Spleen (tissue), 11 donors: ENCODE measurements around the gene PAX5. TPM values are rescaled to one million over a fixed set of nuclear protein-coding genes. Genes with fewer than 3 reads are reported as not detected.
"Not testable (repeated sequence)": the region's sequence is repeated elsewhere in the genome, so short reads cannot be mapped to it uniquely, and the experiment has no call there.

Experiments
- DNase-seq: peaks from one replicate; pipeline ENCODE4 v3.0.0-alpha.2; 2020
- H3K27ac ChIP-seq, 8 donors: fragments of 200-600 bp; sonication (generic) in 7 of 8; 1 replicate in 4 of 8; 2 replicates in 4 of 8; pipeline versions ENCODE4 v1.5.0 to v1.8.0; 2016 to 2021; ENCODE audit warnings: inconsistent platforms in 4 of 8, mild to moderate bottlenecking in 4 of 8, moderate library complexity in 1 of 8
- H3K27me3 ChIP-seq, 7 donors: fragments of 200-600 bp; sonication (generic) in 6 of 7; replicated peaks in 1 of 7; 1 replicate in 4 of 7; 2 replicates in 3 of 7; pipeline versions ENCODE4 v1.5.0 to v1.8.0; 2016 to 2021; ENCODE audit warnings: inconsistent platforms in 3 of 7, mild to moderate bottlenecking in 1 of 7
- H3K36me3 ChIP-seq, 6 donors: fragments of 200-600 bp; sonication (generic) in 5 of 6; 1 replicate in 4 of 6; 2 replicates in 2 of 6; pipeline versions ENCODE4 v1.5.0 to v1.8.0; 2016 to 2021; ENCODE audit warnings: inconsistent platforms in 2 of 6
- H3K4me1 ChIP-seq, 6 donors: fragments of 200-600 bp; sonication (generic) in 5 of 6; 1 replicate in 3 of 6; 2 replicates in 3 of 6; pipeline versions ENCODE4 v1.5.0 to v1.8.0; 2016 to 2021; ENCODE audit warnings: inconsistent platforms in 3 of 6
- H3K4me3 ChIP-seq, 8 donors: fragments of 200-600 bp; sonication (generic) in 7 of 8; 1 replicate in 4 of 8; 2 replicates in 4 of 8; pipeline versions ENCODE4 v1.5.0 to v1.8.0; 2016 to 2021; ENCODE audit warnings: inconsistent platforms in 4 of 8, mild to moderate bottlenecking in 4 of 8, moderate library complexity in 2 of 8
- H3K9me3 ChIP-seq, 8 donors: fragments of 200-600 bp; sonication (generic) in 7 of 8; 1 replicate in 4 of 8; 2 replicates in 4 of 8; pipeline versions ENCODE4 v1.5.0 to v1.8.0; 2016 to 2021; ENCODE audit warnings: inconsistent platforms in 4 of 8
- CTCF ChIP-seq, 11 experiments: fragments of 200-600 bp in 7 of 11; fragments of 450-650 bp in 4 of 11; sonication (generic) in 4 of 11; IDR thresholded peaks in 8 of 11; conservative IDR thresholded peaks in 3 of 11; 1 replicate in 7 of 11; 2 replicates in 4 of 11; pipeline versions ENCODE4 v1.4.0 to v1.8.0; 2016 to 2021; ENCODE audit warnings: antibody characterized with exemption in 11 of 11, inconsistent platforms in 4 of 11, mild to moderate bottlenecking in 1 of 11
- POLR2A ChIP-seq, 3 donors: fragments of 450-650 bp; IDR thresholded peaks; one replicate each; pipeline ENCODE4 v1.5.1; 2017; ENCODE audit warnings: antibody characterized with exemption in 3 of 3, mild to moderate bottlenecking in 1 of 3
- POLR2AphosphoS5 ChIP-seq, 3 donors: sonication (generic); formaldehyde crosslinking; IDR thresholded peaks; one replicate each; pipeline ENCODE4 v1.5.1; 2017; ENCODE audit warnings: antibody characterized with exemption in 3 of 3
- WGBS, 5 donors: extraction: QIAGEN DNeasy Blood & Tissue Kit in 3 of 5; methylation state at CpG; one replicate each; pipeline versions ENCODE4 v1.1.5 to v1.1.7; 2013 to 2018; 5-methylcytosine and 5-hydroxymethylcytosine counted together
- intact Hi-C: fragments of 100-400 bp; cut with DNase I; formaldehyde crosslinking; loops from one replicate; pipeline ENCODE4 v1.15.0; 2023; ENCODE audit warnings: low total_unique reads
- polyA plus RNA-seq, 3 donors: library from polyadenylated mRNA; stranded (reverse); fragments of 200-250 nt; gene quantifications; one replicate each; pipeline ENCODE4 v1.2.1, GENCODE V29; 2013
- total RNA-seq, 7 donors: library from RNA; depleted of rRNA in 3 of 7; stranded (reverse); fragments of >200 nt in 3 of 7; fragmentation: NEBNext Ultra II Directional in 4 of 7; extraction: Animal tissue kit (Norgen Biotek cat#: 25700) in 4 of 7; gene quantifications; one replicate each; pipeline versions ENCODE4 v1.1.0 to v1.2.1, GENCODE V29; 2016 to 2021
- donor health status: healthy with polysubstance abuse.
- donor health status: DM: no; HTN: no; CAD: no; lungs with moderate emphysema.
- donor health status: DM: no; HTN: no; CAD: no.
- donor health status: Bipolar disorder and iron deficiency.
- donor health status: healthy.
- donor health status: DM: no; HTN: no; CAD: no.
- donor health status: DM: yes; HTN: yes; CAD: no.

PAX5 gene
- total and polyA plus RNA-seq, 10 donors, result 15.9 to 120 (median 53.0) TPM

GRCh38 chr9:37079370-37080164 is 45.5 kb upstream of the PAX5 start:
- peak; percentile 98 for DNase-seq
- Histone ChIP-seq H3K36me3 (peaks cover 0 to 4% (median 0%) of the 10 kb centered on the region in 6 donors), H3K27ac (peak overlapping the region; percentile 89 to 96 (median 92)), H3K9me3 (peaks cover 0 to 4% (median 0%) of the 10 kb centered on the region in 8 donors), H3K4me3 (peak overlapping the region; percentile 63 to 95 (median 74)), H3K4me1 (peaks cover 16 to 74% (median 47%) of the 10 kb centered on the region in 6 donors), H3K27me3 (no peaks in the 10 kb centered on the region)
- WGBS, 5 donors, result 2 to 3% (median 2%) methylated on average over 56 to 63 of the region's 63 CpGs
- intact Hi-C loops, result no loop called here
- TF ChIP-seq POLR2AphosphoS5 (IDR thresholded peaks at IDR 0.05) (peak; percentile 97), CTCF (IDR thresholded peaks at IDR 0.05 in 8 of 11, conservative IDR thresholded peaks at IDR 0.05 in 3 of 11) (peak in 1 of 11 experiments; percentile 14), POLR2A (IDR thresholded peaks at IDR 0.05) (peak in 1 of 3 donors; percentile 88)

GRCh38 chr9:37074790-37075189 is 40.7 kb upstream of the PAX5 start:
- H3K36me3 ChIP-seq, intact Hi-C loops, DNase-seq, H3K9me3 ChIP-seq, H3K27me3 ChIP-seq, H3K4me3 ChIP-seq: not testable (repeated sequence)
- WGBS, 5 donors, result 42 to 67% (median 52%) methylated on average over 4 of the region's 4 CpGs
- peaks cover 4 to 31% (median 8%) of the 10 kb centered on the region in 6 donors for H3K4me1 ChIP-seq
- peak overlapping the region in 4 of 8 donors; percentile 5 to 46 (median 40) for H3K27ac ChIP-seq

- intact Hi-C loops, result no loop called here
- Histone ChIP-seq H3K4me3 (no peak overlapping the region), H3K4me1 (peaks cover 0 to 20% (median 3%) of the 10 kb centered on the region in 6 donors), H3K36me3 (no peaks in the 10 kb centered on the region), H3K9me3 (no peaks in the 10 kb centered on the region), H3K27me3 (peaks cover 0 to 10% (median 0%) of the 10 kb centered on the region in 7 donors), H3K27ac (peak overlapping the region in 1 of 8 donors; percentile 55)
- DNase-seq, result no peak
- TF ChIP-seq POLR2A (IDR thresholded peaks at IDR 0.05), result no peak
- WGBS, 5 donors, result 7 to 28% (median 19%) methylated on average over 3 of the region's 3 CpGs
Observed at GRCh38 chr9:37066139-37066725, 32.2 kb upstream of the PAX5 start.

GRCh38 chr9:37062336-37062735 is 28.3 kb upstream of the PAX5 start:
- 37 to 73% (median 53%) methylated on average over 4 of the region's 4 CpGs for WGBS, 5 donors
- DNase-seq, result no peak
- H3K27me3 ChIP-seq, result peaks cover 0 to 13% (median 0%) of the 10 kb centered on the region in 7 donors
- H3K9me3 ChIP-seq, result no peaks in the 10 kb centered on the region
- no peaks in the 10 kb centered on the region for H3K36me3 ChIP-seq
- H3K27ac ChIP-seq, result no peak overlapping the region
- peaks cover 0 to 20% (median 3%) of the 10 kb centered on the region in 6 donors for H3K4me1 ChIP-seq
- H3K4me3 ChIP-seq, result no peak overlapping the region
- TF ChIP-seq POLR2AphosphoS5 (IDR thresholded peaks at IDR 0.05), result no peak
- TF ChIP-seq CTCF (IDR thresholded peaks at IDR 0.05 in 8 of 11, conservative IDR thresholded peaks at IDR 0.05 in 3 of 11), result no peak
- no peak for TF ChIP-seq POLR2A (IDR thresholded peaks at IDR 0.05)
- intact Hi-C loops, result no loop called here

- H3K9me3 ChIP-seq, result no peaks in the 10 kb centered on the region
- H3K27ac ChIP-seq, result no peak overlapping the region
- intact Hi-C loops, result no loop called here
- DNase-seq, result no peak
- TF ChIP-seq POLR2A (IDR thresholded peaks at IDR 0.05) (no peak), POLR2AphosphoS5 (IDR thresholded peaks at IDR 0.05) (no peak), CTCF (IDR thresholded peaks at IDR 0.05 in 8 of 11, conservative IDR thresholded peaks at IDR 0.05 in 3 of 11) (no peak)
- no peak overlapping the region for H3K4me3 ChIP-seq
- WGBS, 5 donors, result 42 to 94% (median 54%) methylated on average over 2 of the region's 2 CpGs
- peaks cover 0 to 13% (median 0%) of the 10 kb centered on the region in 7 donors for H3K27me3 ChIP-seq
- H3K36me3 ChIP-seq, result no peaks in the 10 kb centered on the region
- H3K4me1 ChIP-seq, result peaks cover 0 to 20% (median 3%) of the 10 kb centered on the region in 6 donors
Observed at GRCh38 chr9:37061768-37062167, 27.7 kb upstream of the PAX5 start.
